ENCODE results near the gene BMP3.

BMP3 gene

DNA sequence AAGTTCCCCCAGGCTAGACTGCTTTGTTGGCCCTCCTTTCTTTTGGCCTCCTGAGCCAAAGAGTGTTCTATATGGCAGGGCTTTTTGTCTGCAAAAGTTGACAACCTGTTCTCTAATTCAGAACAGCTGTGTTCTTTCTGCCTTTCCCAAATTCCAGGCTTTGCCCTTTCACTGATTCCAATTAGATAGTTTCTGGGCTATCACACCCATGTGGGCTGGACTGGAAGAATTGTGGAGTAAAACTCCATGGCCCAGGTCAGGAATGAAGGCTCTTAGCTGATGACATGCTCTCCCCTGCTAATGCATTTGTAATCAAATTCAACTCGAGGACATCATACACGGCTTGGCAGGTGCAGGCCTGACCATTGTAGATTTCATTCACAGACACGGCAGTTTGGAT lies 19.4 kb downstream of the BMP3 start:
- H3K4me2 ChIP-seq (ENCODE audit: low read length), result peak overlapping the region; percentile 48
- peak overlapping the region; percentile 92 for H3K27ac ChIP-seq (ENCODE audit: low read depth, low read length, poor library complexity, severe bottlenecking)
- no peaks in the 10 kb centered on the region for H3K9me2 ChIP-seq (ENCODE audit: low read depth, low read length)
- H3K9ac ChIP-seq (ENCODE audit: low read length), result peak overlapping the region; percentile 61
- H3K36me3 ChIP-seq (ENCODE audit: insufficient read depth, low read length), result peaks cover 70% of the 10 kb centered on the region
- no peaks in the 10 kb centered on the region for H3F3A ChIP-seq (ENCODE audit: insufficient read depth, low read length)
- no peaks in the 10 kb centered on the region for H3K27me3 ChIP-seq (ENCODE audit: insufficient read depth, low read length)
- peaks cover 3% of the 10 kb centered on the region; the same call in 1 of the 2 replicates for H3K9me3 ChIP-seq (ENCODE audit: low read length)
- no peak for TF ChIP-seq EZH2 (IDR thresholded peaks at IDR 0.05; ENCODE audit: borderline replicate concordance, low read length)
- TF ChIP-seq, protein P1, sequence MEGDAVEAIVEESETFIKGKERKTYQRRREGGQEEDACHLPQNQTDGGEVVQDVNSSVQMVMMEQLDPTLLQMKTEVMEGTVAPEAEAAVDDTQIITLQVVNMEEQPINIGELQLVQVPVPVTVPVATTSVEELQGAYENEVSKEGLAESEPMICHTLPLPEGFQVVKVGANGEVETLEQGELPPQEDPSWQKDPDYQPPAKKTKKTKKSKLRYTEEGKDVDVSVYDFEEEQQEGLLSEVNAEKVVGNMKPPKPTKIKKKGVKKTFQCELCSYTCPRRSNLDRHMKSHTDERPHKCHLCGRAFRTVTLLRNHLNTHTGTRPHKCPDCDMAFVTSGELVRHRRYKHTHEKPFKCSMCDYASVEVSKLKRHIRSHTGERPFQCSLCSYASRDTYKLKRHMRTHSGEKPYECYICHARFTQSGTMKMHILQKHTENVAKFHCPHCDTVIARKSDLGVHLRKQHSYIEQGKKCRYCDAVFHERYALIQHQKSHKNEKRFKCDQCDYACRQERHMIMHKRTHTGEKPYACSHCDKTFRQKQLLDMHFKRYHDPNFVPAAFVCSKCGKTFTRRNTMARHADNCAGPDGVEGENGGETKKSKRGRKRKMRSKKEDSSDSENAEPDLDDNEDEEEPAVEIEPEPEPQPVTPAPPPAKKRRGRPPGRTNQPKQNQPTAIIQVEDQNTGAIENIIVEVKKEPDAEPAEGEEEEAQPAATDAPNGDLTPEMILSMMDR (IDR thresholded peaks at IDR 0.05; ENCODE audit: low read length), result no peak
- peaks cover 83% of the 10 kb centered on the region for H3K79me2 ChIP-seq (ENCODE audit: insufficient read depth, low read length)
- H3K4me1 ChIP-seq (ENCODE audit: insufficient read depth, low read length, severe bottlenecking), result peaks cover 90% of the 10 kb centered on the region
- peak overlapping the region; percentile 18 for H3K4me3 ChIP-seq (ENCODE audit: low read depth, low read length, poor library complexity, severe bottlenecking)
- no peaks in the 10 kb centered on the region for H4K20me1 ChIP-seq (ENCODE audit: insufficient read depth, low read length)
- no peak overlapping the region for H2AFZ ChIP-seq (ENCODE audit: low read length)

DNA sequence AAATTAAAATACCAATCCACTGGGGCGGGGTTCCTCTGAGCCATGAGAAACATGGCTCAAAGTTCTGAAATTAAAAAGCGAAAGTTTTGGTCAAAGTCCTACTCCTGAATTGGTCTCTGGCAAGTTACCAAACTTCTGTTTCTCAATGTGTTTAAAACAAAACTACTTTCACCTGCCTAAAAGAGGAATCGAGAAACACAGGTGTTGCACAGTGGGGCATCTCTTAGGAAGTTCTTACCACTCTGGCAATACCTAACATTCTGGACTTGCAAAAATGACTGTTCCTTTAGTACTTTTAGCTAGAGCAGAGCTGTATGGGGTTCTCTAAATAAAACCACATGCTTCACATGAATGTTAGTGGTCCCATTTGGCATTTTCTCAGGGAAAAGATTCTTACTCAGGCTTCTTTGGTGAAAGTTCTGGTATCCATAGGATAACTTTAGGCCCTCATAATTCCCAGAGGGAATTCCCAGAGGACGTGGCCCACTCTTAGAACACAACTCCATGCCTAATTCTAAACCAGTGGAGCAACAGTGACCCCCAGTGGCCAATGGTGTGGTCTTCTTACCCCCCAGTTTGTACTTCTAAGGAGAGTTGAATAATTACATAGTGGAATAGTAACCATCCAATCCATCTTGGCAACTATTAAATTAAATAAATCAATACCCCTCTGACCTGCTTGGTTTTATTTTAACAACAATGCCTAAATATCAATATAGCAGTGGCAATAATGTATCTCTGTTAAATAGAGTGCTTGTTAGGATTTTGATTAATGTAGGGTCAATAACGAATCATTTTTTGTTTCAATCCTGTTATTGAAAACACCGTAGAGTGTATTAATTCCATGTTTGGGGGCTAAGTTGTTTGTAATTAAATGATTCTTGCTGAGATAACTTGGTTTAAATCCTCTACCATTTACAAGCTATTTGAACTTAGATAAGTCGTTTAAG lies 21.9 kb downstream of the BMP3 start:
- Histone ChIP-seq H3K4me3 (ENCODE audit: low read depth, low read length, poor library complexity, severe bottlenecking) (peak overlapping the region; percentile 18), H3K9me3 (ENCODE audit: low read length) (peaks cover 6% of the 10 kb centered on the region; the same call in 1 of the 2 replicates), H3K79me2 (ENCODE audit: insufficient read depth, low read length) (peaks cover 68% of the 10 kb centered on the region), H3K9me2 (ENCODE audit: low read depth, low read length) (no peaks in the 10 kb centered on the region), H3K4me1 (ENCODE audit: insufficient read depth, low read length, severe bottlenecking) (peaks cover 70% of the 10 kb centered on the region), H3K9ac (ENCODE audit: low read length) (peak overlapping the region; percentile 61), H2AFZ (ENCODE audit: low read length) (no peak overlapping the region), H3K4me2 (ENCODE audit: low read length) (peak overlapping the region; percentile 48), H3F3A (ENCODE audit: insufficient read depth, low read length) (no peaks in the 10 kb centered on the region), H4K20me1 (ENCODE audit: insufficient read depth, low read length) (no peaks in the 10 kb centered on the region), H3K36me3 (ENCODE audit: insufficient read depth, low read length) (peaks cover 68% of the 10 kb centered on the region), H3K27me3 (ENCODE audit: insufficient read depth, low read length) (no peaks in the 10 kb centered on the region), H3K27ac (ENCODE audit: low read depth, low read length, poor library complexity, severe bottlenecking) (peak overlapping the region; percentile 92)
- no peak for TF ChIP-seq EZH2 (IDR thresholded peaks at IDR 0.05; ENCODE audit: borderline replicate concordance, low read length)
- TF ChIP-seq, protein P1 (IDR thresholded peaks at IDR 0.05; ENCODE audit: low read length), result peak; percentile 94

DNA sequence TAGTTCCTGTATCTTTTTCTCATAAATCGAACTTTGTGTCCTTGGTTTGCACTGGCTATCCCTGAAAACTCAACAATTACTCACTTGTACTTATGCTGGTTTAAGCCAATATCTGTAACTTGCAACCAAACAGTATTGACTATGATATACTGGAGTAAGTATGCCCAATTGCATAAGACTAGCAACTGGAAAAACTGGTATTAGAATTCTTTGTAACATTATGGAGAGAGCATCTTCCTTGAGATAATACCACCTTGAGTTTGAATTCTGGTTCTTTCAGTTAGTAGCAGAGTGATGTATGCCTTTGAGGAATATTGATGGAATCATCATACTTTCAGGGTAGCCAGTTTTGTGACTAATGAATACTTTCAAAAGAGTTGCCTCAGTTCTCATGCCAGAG lies 28.1 kb downstream of the BMP3 start:
- Histone ChIP-seq H2AFZ (ENCODE audit: low read length) (no peak overlapping the region), H3K79me2 (ENCODE audit: insufficient read depth, low read length) (peaks cover 23% of the 10 kb centered on the region), H3K9me2 (ENCODE audit: low read depth, low read length) (no peaks in the 10 kb centered on the region), H4K20me1 (ENCODE audit: insufficient read depth, low read length) (no peaks in the 10 kb centered on the region), H3K36me3 (ENCODE audit: insufficient read depth, low read length) (peaks cover 47% of the 10 kb centered on the region), H3F3A (ENCODE audit: insufficient read depth, low read length) (0 out of 2 replicates have a peak, but pooled peaks cover 6% of the 10 kb centered on the region), H3K9me3 (ENCODE audit: low read length) (peaks cover 6% of the 10 kb centered on the region; the same call in 1 of the 2 replicates), H3K4me1 (ENCODE audit: insufficient read depth, low read length, severe bottlenecking) (peaks cover 45% of the 10 kb centered on the region), H3K27ac (ENCODE audit: low read depth, low read length, poor library complexity, severe bottlenecking) (no peak overlapping the region), H3K4me3 (ENCODE audit: low read depth, low read length, poor library complexity, severe bottlenecking) (no peak overlapping the region), H3K27me3 (ENCODE audit: insufficient read depth, low read length) (no peaks in the 10 kb centered on the region), H3K4me2 (ENCODE audit: low read length) (no peak overlapping the region), H3K9ac (ENCODE audit: low read length) (no peak overlapping the region)
- TF ChIP-seq, protein P1 (IDR thresholded peaks at IDR 0.05; ENCODE audit: low read length), result no peak
- TF ChIP-seq EZH2 (IDR thresholded peaks at IDR 0.05; ENCODE audit: borderline replicate concordance, low read length), result no peak
